HG02884 (cell line): ENCODE data around the gene PLPPR3.

ENCODE experiments used
- ATAC-seq: cut with Tn5 transposase; IDR thresholded peaks from one replicate; pipeline ENCODE4 v1.9.1; 2021; ENCODE audit warnings: mild to moderate bottlenecking, moderate library complexity; ENCODE audit not compliant: unreplicated experiment

PLPPR3 gene

GRCh38 chr19:778910-779653, 42.7 kb downstream of the PLPPR3 start:
- ATAC-seq = no peak

- no peak for ATAC-seq
Observed at GRCh38 chr19:776549-776948, 45.2 kb downstream of the PLPPR3 start.

GRCh38 chr19:772730-773436, 48.9 kb downstream of the PLPPR3 start:
- no peak for ATAC-seq

- ATAC-seq = no peak
Observed at GRCh38 chr19:772063-772462, 49.7 kb downstream of the PLPPR3 start.

GRCh38 chr19:771332-771785, 50.4 kb downstream of the PLPPR3 start:
- ATAC-seq = no peak

- ATAC-seq = no peak
Observed at GRCh38 chr19:769616-770015, 52.1 kb downstream of the PLPPR3 start.

GRCh38 chr19:768424-768823, 53.3 kb downstream of the PLPPR3 start:
- ATAC-seq = no peak

- no peak for ATAC-seq
Observed at GRCh38 chr19:765179-765738, 56.5 kb downstream of the PLPPR3 start.

GRCh38 chr19:764301-764700, 57.5 kb downstream of the PLPPR3 start:
- ATAC-seq = no peak

- ATAC-seq = no peak
Observed at GRCh38 chr19:763869-764268, 57.9 kb downstream of the PLPPR3 start.

GRCh38 chr19:763181-763580, 58.6 kb downstream of the PLPPR3 start:
- ATAC-seq = no peak
